ENCODE data around the gene NAV2. TPM values are rescaled to one million over a fixed set of nuclear protein-coding genes. Genes with fewer than 3 reads are reported as not detected.

Gene NAV2
- total RNA-seq, 1 experiment from 2014 or later = 46.3 TPM

DNA sequence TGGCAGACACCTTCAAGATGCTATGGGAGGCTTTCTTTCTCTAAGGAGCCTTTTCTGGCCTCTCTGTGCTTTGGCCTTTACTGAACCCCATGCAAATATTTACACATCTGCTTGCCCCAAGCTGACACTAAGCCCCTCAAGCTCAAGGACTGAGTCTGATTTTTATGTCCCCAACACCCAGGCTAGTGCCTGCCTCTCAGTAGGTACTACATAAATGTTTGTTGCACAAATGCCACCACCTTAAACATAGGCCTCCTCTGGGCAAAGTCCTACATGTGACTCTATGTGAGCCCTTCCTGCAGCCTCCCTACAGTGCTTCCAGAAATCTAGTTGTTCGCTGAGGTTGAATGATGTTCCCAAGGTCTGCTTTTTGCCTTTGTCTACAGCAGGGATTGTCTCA is 260.0 kb downstream of the NAV2 start:
- peaks cover 0 to 15% (median 3%) of the 10 kb centered on the region in 3 experiments; a peak in 3 of 7 replicates for H3K36me3 Mint-ChIP-seq (ENCODE audit: insufficient read depth in 1 of 3, low read depth in 3 of 3)
- H3K4me2 ChIP-seq (ENCODE audit: insufficient read depth, insufficient read length, low read length) = no peak overlapping the region
- H3K79me1 ChIP-seq (ENCODE audit: insufficient read depth, low read depth, low read length, poor library complexity, severe bottlenecking) = no peaks in the 10 kb centered on the region
- H3K23ac ChIP-seq (ENCODE audit: insufficient read length, low read depth, low read length) = no peak overlapping the region
- H3K27ac Mint-ChIP-seq = no peak overlapping the region
- H2AFZ ChIP-seq (ENCODE audit: low read length) = no peak overlapping the region
- no peak overlapping the region for H2BK12ac ChIP-seq (ENCODE audit: insufficient read length, low read depth, low read length)
- no peak overlapping the region for H3K27ac ChIP-seq (ENCODE audit: insufficient read length, low read depth, low read length)
- H3T11ph ChIP-seq (ENCODE audit: low read length) = no peak overlapping the region
- no peaks in the 10 kb centered on the region for H3K79me2 ChIP-seq (ENCODE audit: insufficient read depth, low read length)
- H3K4ac ChIP-seq (ENCODE audit: low read depth, low read length) = no peak overlapping the region
- H3K27me3 Mint-ChIP-seq (ENCODE audit: low read depth) = no peaks in the 10 kb centered on the region
- H2BK20ac ChIP-seq (ENCODE audit: low read depth, low read length, poor library complexity, severe bottlenecking) = no peak overlapping the region
- no peaks in the 10 kb centered on the region for H3K9me3 ChIP-seq (ENCODE audit: control insufficient read depth, low read depth, low read length)
- no CpG with 5 or more reads among the region's 1 CpG for WGBS (ENCODE audit: extremely low coverage, insufficient read length, low lambda C conversion rate)
- H3K56ac ChIP-seq (ENCODE audit: insufficient read length, low read depth, low read length) = no peak overlapping the region
- TF ChIP-seq, protein P1, sequence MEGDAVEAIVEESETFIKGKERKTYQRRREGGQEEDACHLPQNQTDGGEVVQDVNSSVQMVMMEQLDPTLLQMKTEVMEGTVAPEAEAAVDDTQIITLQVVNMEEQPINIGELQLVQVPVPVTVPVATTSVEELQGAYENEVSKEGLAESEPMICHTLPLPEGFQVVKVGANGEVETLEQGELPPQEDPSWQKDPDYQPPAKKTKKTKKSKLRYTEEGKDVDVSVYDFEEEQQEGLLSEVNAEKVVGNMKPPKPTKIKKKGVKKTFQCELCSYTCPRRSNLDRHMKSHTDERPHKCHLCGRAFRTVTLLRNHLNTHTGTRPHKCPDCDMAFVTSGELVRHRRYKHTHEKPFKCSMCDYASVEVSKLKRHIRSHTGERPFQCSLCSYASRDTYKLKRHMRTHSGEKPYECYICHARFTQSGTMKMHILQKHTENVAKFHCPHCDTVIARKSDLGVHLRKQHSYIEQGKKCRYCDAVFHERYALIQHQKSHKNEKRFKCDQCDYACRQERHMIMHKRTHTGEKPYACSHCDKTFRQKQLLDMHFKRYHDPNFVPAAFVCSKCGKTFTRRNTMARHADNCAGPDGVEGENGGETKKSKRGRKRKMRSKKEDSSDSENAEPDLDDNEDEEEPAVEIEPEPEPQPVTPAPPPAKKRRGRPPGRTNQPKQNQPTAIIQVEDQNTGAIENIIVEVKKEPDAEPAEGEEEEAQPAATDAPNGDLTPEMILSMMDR (conservative IDR thresholded peaks at IDR 0.05) = no peak
- no peak overlapping the region for H4K91ac ChIP-seq (ENCODE audit: insufficient read length, low read depth, low read length)
- no peak for DNase-seq
- H2BK120ac ChIP-seq (ENCODE audit: low read depth, low read length, poor library complexity, severe bottlenecking) = no peak overlapping the region
- no peak overlapping the region for H3K9ac ChIP-seq (ENCODE audit: extremely low read depth, insufficient read length, low read length)
- H3K27me3 ChIP-seq (ENCODE audit: insufficient read depth, low read length) = no peaks in the 10 kb centered on the region
- no peak overlapping the region for H2BK15ac ChIP-seq (ENCODE audit: low read depth, low read length)
- H2BK5ac ChIP-seq (ENCODE audit: insufficient read length, low read length) = no peak overlapping the region
- peaks cover 0 to 7% of the 10 kb centered on the region in 2 experiments; a peak in 1 of 4 replicates for H3K4me1 Mint-ChIP-seq
- no peaks in the 10 kb centered on the region for H3K4me1 ChIP-seq (ENCODE audit: insufficient read depth, low read length)
- no peak overlapping the region for H4K5ac ChIP-seq (ENCODE audit: insufficient read length, low read depth, low read length)
- H3K18ac ChIP-seq (ENCODE audit: insufficient read length, low read depth, low read length) = no peak overlapping the region
- no peak overlapping the region for H3K14ac ChIP-seq (ENCODE audit: insufficient read depth, low read length)
- H4K8ac ChIP-seq (replicated peaks; ENCODE audit: insufficient read length, low read depth, low read length) = no peak overlapping the region
- no peaks in the 10 kb centered on the region for H3K9me3 Mint-ChIP-seq
- H2AK5ac ChIP-seq (ENCODE audit: insufficient read length, low read length) = no peak overlapping the region
- no peaks in the 10 kb centered on the region for H4K20me1 ChIP-seq (ENCODE audit: control insufficient read depth, insufficient read depth, insufficient read length)
- H3K23me2 ChIP-seq (ENCODE audit: insufficient read length, low read depth, low read length, poor library complexity, severe bottlenecking) = no peaks in the 10 kb centered on the region
- H3K4me3 Mint-ChIP-seq = no peak overlapping the region
